CD14-positive monocyte (primary cell): Measurements from ENCODE around the gene CDA. TPM values are rescaled to one million over a fixed set of nuclear protein-coding genes. Genes with fewer than 3 reads are reported as not detected.

ENCODE experiments used
- DNase-seq, 3 donors: peaks; one replicate each; pipeline ENCODE4 v3.0.0-alpha.2; 2011 to 2022
- H2AFZ ChIP-seq: 2 replicates; pipeline ENCODE4 v1.6.0; 2012; ENCODE audit warnings: mild to moderate bottlenecking, low read depth, low read length, inconsistent platforms; ENCODE audit not compliant: insufficient read depth, poor library complexity, severe bottlenecking
- H3K27ac ChIP-seq, 2 donors: 1 replicate in 1 of 2; 2 replicates in 1 of 2; pipeline ENCODE4 v1.5.1; 2012 to 2013; ENCODE audit warnings: low read length in 2 of 2, control low read depth in 1 of 2, inconsistent platforms in 1 of 2, low read depth in 1 of 2, mild to moderate bottlenecking in 1 of 2
- H3K27me3 ChIP-seq, 2 donors: one replicate each; pipeline versions ENCODE4 v1.6.0 to v1.6.1; 2011 to 2013; ENCODE audit warnings: low read length in 2 of 2; ENCODE audit not compliant: control insufficient read depth in 2 of 2, insufficient read depth in 2 of 2
- H3K36me3 ChIP-seq, 2 donors: replicated peaks in 1 of 2; 1 replicate in 1 of 2; 2 replicates in 1 of 2; pipeline versions ENCODE4 v1.5.1 to v1.6.1; 2012 to 2013; ENCODE audit warnings: low read length in 2 of 2, control low read depth in 1 of 2, inconsistent platforms in 1 of 2, mild to moderate bottlenecking in 1 of 2; ENCODE audit not compliant: insufficient read depth in 2 of 2, control insufficient read depth in 1 of 2
- H3K4me1 ChIP-seq, 2 donors: 1 replicate in 1 of 2; 2 replicates in 1 of 2; pipeline versions ENCODE4 v1.5.1 to v1.6.1; 2012 to 2013; ENCODE audit warnings: low read length in 2 of 2, control low read depth in 1 of 2, inconsistent platforms in 1 of 2, mild to moderate bottlenecking in 1 of 2, moderate library complexity in 1 of 2; ENCODE audit not compliant: insufficient read depth in 2 of 2, control insufficient read depth in 1 of 2
- H3K4me2 ChIP-seq: replicated peaks from 2 replicates; pipeline ENCODE3; 2012; ENCODE audit warnings: low read length, moderate library complexity, mild to moderate bottlenecking; ENCODE audit not compliant: poor library complexity, severe bottlenecking; ENCODE audit errors: extremely low read depth
- H3K4me3 ChIP-seq, 3 experiments: fragments of 200-600 bp in 1 of 3; sonication (generic) in 1 of 3; replicated peaks in 1 of 3; 1 replicate in 2 of 3; 2 replicates in 1 of 3; pipeline ENCODE4 v1.5.1; 2011 to 2013; ENCODE audit warnings: low read length in 3 of 3, mild to moderate bottlenecking in 3 of 3, control low read depth in 2 of 3, low read depth in 2 of 3, inconsistent platforms in 1 of 3, moderate library complexity in 1 of 3
- H3K79me2 ChIP-seq: 2 replicates; pipeline ENCODE4 v1.6.0; 2012; ENCODE audit warnings: mild to moderate bottlenecking, control low read depth, inconsistent platforms, low read length, moderate library complexity; ENCODE audit not compliant: insufficient read depth
- H3K9ac ChIP-seq: 2 replicates; pipeline ENCODE4 v1.6.0; 2017; ENCODE audit warnings: low read length, mild to moderate bottlenecking; ENCODE audit not compliant: insufficient read depth, poor library complexity, severe bottlenecking
- H3K9me3 ChIP-seq, 2 donors: replicated peaks in 1 of 2; 1 replicate in 1 of 2; 2 replicates in 1 of 2; pipeline versions ENCODE4 v1.5.1 to v1.6.1; 2012 to 2013; ENCODE audit warnings: low read length in 2 of 2, control low read depth in 1 of 2; ENCODE audit not compliant: control insufficient read depth in 1 of 2, insufficient read depth in 1 of 2
- H4K20me1 ChIP-seq: 2 replicates; pipeline ENCODE4 v1.6.0; 2012; ENCODE audit warnings: mild to moderate bottlenecking, low read length, control low read depth, moderate library complexity; ENCODE audit not compliant: insufficient read depth
- H3K27ac Mint-ChIP-seq, 7 donors: one replicate each; pipeline ENCODE4 v1.8.0; 2020; ENCODE audit warnings: mild to moderate bottlenecking in 7 of 7, mixed read lengths in 7 of 7, moderate library complexity in 6 of 7, inconsistent platforms in 2 of 7
- H3K27me3 Mint-ChIP-seq, 3 donors: one replicate each; pipeline ENCODE4 v1.8.0; 2021 to 2022; ENCODE audit warnings: low read depth in 3 of 3, mild to moderate bottlenecking in 3 of 3, mixed read lengths in 3 of 3, moderate library complexity in 3 of 3, inconsistent platforms in 1 of 3
- H3K36me3 Mint-ChIP-seq, 2 donors: one replicate each; pipeline ENCODE4 v1.8.0; 2020; ENCODE audit warnings: mixed read lengths in 2 of 2, inconsistent platforms in 1 of 2, mild to moderate bottlenecking in 1 of 2
- H3K4me1 Mint-ChIP-seq: one replicate; pipeline ENCODE4 v1.8.0; 2020; ENCODE audit warnings: mild to moderate bottlenecking, mixed read lengths
- H3K4me3 Mint-ChIP-seq, 2 donors: one replicate each; pipeline ENCODE4 v1.8.0; 2020; ENCODE audit warnings: mild to moderate bottlenecking in 2 of 2, mixed read lengths in 2 of 2, moderate library complexity in 1 of 2
- H3K9me3 Mint-ChIP-seq, 7 donors: one replicate each; pipeline ENCODE4 v1.8.0; 2020 to 2022; ENCODE audit warnings: mixed read lengths in 7 of 7, mild to moderate bottlenecking in 6 of 7, moderate library complexity in 6 of 7, inconsistent platforms in 2 of 7
- CTCF ChIP-seq: fragments of 200-600 bp; IDR thresholded peaks from one replicate; pipeline ENCODE4 v1.8.0; 2022; ENCODE audit warnings: antibody characterized with exemption, mild to moderate bottlenecking
- WGBS: methylation state at CpG from one replicate; pipeline ENCODE4 v1.1.5; 2013; ENCODE audit warnings: missing lambda C conversion rate; ENCODE audit not compliant: insufficient coverage; 5-methylcytosine and 5-hydroxymethylcytosine counted together
- intact Hi-C, 2 donors: fragments of 100-400 bp; cut with micrococcal nuclease; formaldehyde crosslinking; loops; one replicate each; pipeline versions ENCODE4 v1.15.0 to v1.15.1; 2023
- polyA plus RNA-seq, 3 donors: library from polyadenylated mRNA; depleted of rRNA in 1 of 3; unstranded in 2 of 3; stranded (reverse) in 1 of 3; fragments of 300-500 nt in 2 of 3; fragments of >200 nt in 1 of 3; fragmentation: Illumina TruSeq in 2 of 3; gene quantifications; 1 replicate in 2 of 3; 2 replicates in 1 of 3; pipeline ENCODE4 v1.2.3, GENCODE V29; 2012 to 2021

The CDA gene
- polyA plus RNA-seq, 3 donors, result 113 to 348 (median 217) TPM

- no peak overlapping the region for H2AFZ ChIP-seq
- no peaks in the 10 kb centered on the region for H3K4me1 ChIP-seq
- no peak for TF ChIP-seq CTCF
- H3K27me3 Mint-ChIP-seq, result peaks cover 0 to 1% (median 0%) of the 10 kb centered on the region in 3 donors
- no peak overlapping the region for H3K9ac ChIP-seq
- H3K79me2 ChIP-seq, result no peaks in the 10 kb centered on the region
- no peak for DNase-seq
- no peaks in the 10 kb centered on the region for H3K4me1 Mint-ChIP-seq
- WGBS, result 97% methylated on average over 13 of the region's 13 CpGs
- H3K36me3 Mint-ChIP-seq, result peaks cover 77 to 88% of the 10 kb centered on the region in 2 donors
- no peaks in the 10 kb centered on the region for H3K27me3 ChIP-seq
- H3K4me2 ChIP-seq, result no peak overlapping the region
- no peak overlapping the region for H3K27ac ChIP-seq
- intact Hi-C loops, result no loop called here
- no peaks in the 10 kb centered on the region for H3K9me3 Mint-ChIP-seq
- H3K4me3 ChIP-seq, result no peak overlapping the region
- peaks cover 77 to 85% of the 10 kb centered on the region in 2 donors for H3K36me3 ChIP-seq
- no peaks in the 10 kb centered on the region for H3K9me3 ChIP-seq
- peaks cover 19% of the 10 kb centered on the region for H4K20me1 ChIP-seq
- H3K4me3 Mint-ChIP-seq, result no peak overlapping the region
- peak overlapping the region in 1 of 7 donors; percentile 5 for H3K27ac Mint-ChIP-seq
Measured at GRCh38 chr1:20648438-20648837, 59.5 kb downstream of the CDA start.

- no peaks in the 10 kb centered on the region for H3K27me3 ChIP-seq
- H3K4me3 ChIP-seq, result no peak overlapping the region
- no peak for DNase-seq
- H3K9me3 Mint-ChIP-seq, result no peaks in the 10 kb centered on the region
- H3K4me2 ChIP-seq, result no peak overlapping the region
- WGBS, result 95% methylated on average over 15 of the region's 15 CpGs
- no peaks in the 10 kb centered on the region for H3K4me1 Mint-ChIP-seq
- H3K27ac Mint-ChIP-seq, result no peak overlapping the region
- H3K4me1 ChIP-seq, result no peaks in the 10 kb centered on the region
- no peak for TF ChIP-seq CTCF
- no peak overlapping the region for H2AFZ ChIP-seq
- no peak overlapping the region for H3K4me3 Mint-ChIP-seq
- peaks cover 0 to 1% (median 0%) of the 10 kb centered on the region in 3 donors for H3K27me3 Mint-ChIP-seq
- H3K36me3 Mint-ChIP-seq, result peaks cover 78 to 92% of the 10 kb centered on the region in 2 donors
- intact Hi-C loops, result no loop called here
- no peak overlapping the region for H3K9ac ChIP-seq
- no peaks in the 10 kb centered on the region for H3K79me2 ChIP-seq
- H3K27ac ChIP-seq, result no peak overlapping the region
- peaks cover 78 to 86% of the 10 kb centered on the region in 2 donors for H3K36me3 ChIP-seq
- no peaks in the 10 kb centered on the region for H3K9me3 ChIP-seq
- H4K20me1 ChIP-seq, result peaks cover 24% of the 10 kb centered on the region
Measured at GRCh38 chr1:20648946-20649345, 60.0 kb downstream of the CDA start.
